Glutamatergic neuron (in vitro differentiated cells): ENCODE results near the gene ELF2. TPM values are rescaled to one million over a fixed set of nuclear protein-coding genes. Genes with fewer than 3 reads are reported as not detected.
"Not testable (repeated sequence)": the region's sequence is repeated elsewhere in the genome, so short reads cannot be mapped to it uniquely, and the experiment has no call there.

ENCODE experiments used
- DNase-seq: peaks from one replicate; pipeline ENCODE4 v3.0.0; 2022
- H3K27ac Mint-ChIP-seq: one replicate; pipeline ENCODE4 v1.8.0; 2020; ENCODE audit warnings: mild to moderate bottlenecking, mixed read lengths, inconsistent platforms; ENCODE audit not compliant: unreplicated experiment
- H3K27me3 Mint-ChIP-seq: one replicate; pipeline ENCODE4 v1.8.0; 2020; ENCODE audit warnings: mild to moderate bottlenecking, moderate library complexity, mixed read lengths, inconsistent platforms; ENCODE audit not compliant: unreplicated experiment
- H3K36me3 Mint-ChIP-seq: one replicate; pipeline ENCODE4 v1.8.0; 2020; ENCODE audit warnings: mild to moderate bottlenecking, mixed read lengths, inconsistent platforms; ENCODE audit not compliant: unreplicated experiment
- H3K4me1 Mint-ChIP-seq: one replicate; pipeline ENCODE4 v1.8.0; 2020; ENCODE audit warnings: mild to moderate bottlenecking, low read depth, mixed read lengths, inconsistent platforms; ENCODE audit not compliant: unreplicated experiment
- H3K4me3 Mint-ChIP-seq: one replicate; pipeline ENCODE4 v1.8.0; 2020; ENCODE audit warnings: mild to moderate bottlenecking, mixed read lengths, inconsistent platforms; ENCODE audit not compliant: unreplicated experiment
- H3K9me3 Mint-ChIP-seq: one replicate; pipeline ENCODE4 v1.8.0; 2020; ENCODE audit warnings: mild to moderate bottlenecking, moderate library complexity, mixed read lengths, inconsistent platforms; ENCODE audit not compliant: unreplicated experiment
- CTCF ChIP-seq: fragments of 200-600 bp; sonication (generic); IDR thresholded peaks from one replicate; pipeline ENCODE4 v1.5.0; 2021; ENCODE audit not compliant: partially characterized antibody, unreplicated experiment
- total RNA-seq: library from RNA; stranded (reverse); fragmentation: NEBNext Ultra II Directional; extraction: Animal tissue kit (Norgen Biotek cat#: 25700); gene quantifications from one replicate; pipeline ENCODE4 v1.2.1, GENCODE V29; 2021; ENCODE audit not compliant: unreplicated experiment

ELF2 gene
- total RNA-seq, 1 donor from 2014 or later: 32.4 TPM

DNA sequence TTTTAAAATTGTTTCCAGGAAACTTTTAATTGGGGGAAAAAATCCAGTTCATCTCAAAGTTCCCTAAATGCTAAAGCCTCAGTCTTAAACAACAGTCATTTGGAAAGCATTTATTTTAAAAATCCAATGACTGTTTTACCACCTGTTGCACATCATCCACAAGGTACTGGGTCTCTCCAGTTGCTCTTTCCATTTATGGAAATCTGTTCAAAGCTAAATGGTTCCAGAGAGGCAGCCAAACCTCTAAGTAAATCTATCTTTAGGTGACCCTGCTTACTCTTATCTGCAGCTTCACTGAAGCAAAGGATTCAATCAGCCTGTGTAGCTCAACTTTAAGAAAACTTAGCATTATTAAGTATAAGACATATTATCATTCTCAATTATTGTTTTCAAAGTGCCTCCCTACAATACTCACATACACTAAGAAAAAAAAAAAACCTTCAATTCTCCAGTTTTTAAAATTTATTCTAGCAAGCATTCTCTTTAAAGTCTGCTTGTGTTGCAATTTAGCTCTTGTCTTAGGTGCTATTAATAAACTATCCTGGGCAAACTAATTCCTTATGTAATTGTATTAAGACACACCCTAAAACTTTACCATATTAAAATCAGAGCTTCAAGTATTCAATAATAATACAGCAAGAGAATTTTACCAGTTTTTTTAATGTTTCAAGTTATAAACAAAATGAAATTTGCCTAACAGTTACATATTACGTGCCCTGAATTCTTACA is 100.8 kb downstream of the ELF2 start:
- H3K27ac Mint-ChIP-seq: no peak overlapping the region

GRCh38 chr4:139060591-139060990 is 116.4 kb downstream of the ELF2 start:
- TF ChIP-seq CTCF: no peak
- Mint-ChIP-seq H3K27ac (no peak overlapping the region), H3K36me3 (no peaks in the 10 kb centered on the region), H3K27me3 (peaks cover 6% of the 10 kb centered on the region), H3K4me1 (no peaks in the 10 kb centered on the region), H3K9me3 (no peaks in the 10 kb centered on the region), H3K4me3 (no peak overlapping the region)
- no peak for DNase-seq

More for the DNA sequence above, 100.8 kb downstream of the ELF2 start:
- Mint-ChIP-seq H3K9me3 (no peaks in the 10 kb centered on the region), H3K4me3 (no peak overlapping the region), H3K4me1 (no peaks in the 10 kb centered on the region), H3K36me3 (no peaks in the 10 kb centered on the region), H3K27me3 (no peaks in the 10 kb centered on the region)
- DNase-seq: no peak
- no peak for TF ChIP-seq CTCF

GRCh38 chr4:139059026-139059425 is 118.0 kb downstream of the ELF2 start:
- not testable (repeated sequence) for H3K9me3 Mint-ChIP-seq, H3K27me3 Mint-ChIP-seq, H3K27ac Mint-ChIP-seq, H3K4me1 Mint-ChIP-seq, H3K36me3 Mint-ChIP-seq, DNase-seq, H3K4me3 Mint-ChIP-seq

- no peak for DNase-seq
- H3K4me3 Mint-ChIP-seq: no peak overlapping the region
- H3K36me3 Mint-ChIP-seq: no peaks in the 10 kb centered on the region
- TF ChIP-seq CTCF: no peak
- no peaks in the 10 kb centered on the region for H3K4me1 Mint-ChIP-seq
- H3K9me3 Mint-ChIP-seq: no peaks in the 10 kb centered on the region
- peaks cover 2% of the 10 kb centered on the region for H3K27me3 Mint-ChIP-seq
- H3K27ac Mint-ChIP-seq: no peak overlapping the region
Measured at GRCh38 chr4:139054791-139055505, 122.1 kb downstream of the ELF2 start.

- no peak overlapping the region for H3K27ac Mint-ChIP-seq
- H3K36me3 Mint-ChIP-seq: peaks cover 2% of the 10 kb centered on the region
- TF ChIP-seq CTCF: no peak
- DNase-seq: no peak
- no peaks in the 10 kb centered on the region for H3K4me1 Mint-ChIP-seq
- peaks cover 2% of the 10 kb centered on the region for H3K27me3 Mint-ChIP-seq
- H3K4me3 Mint-ChIP-seq: no peak overlapping the region
- no peaks in the 10 kb centered on the region for H3K9me3 Mint-ChIP-seq
Measured at GRCh38 chr4:139053909-139054308, 123.1 kb downstream of the ELF2 start.
